Spleen (tissue), 7 donors: ENCODE data around the gene ANKRD35.

ENCODE experiments used
- CTCF ChIP-seq, 11 experiments: fragments of 200-600 bp in 7 of 11; fragments of 450-650 bp in 4 of 11; sonication (generic) in 4 of 11; IDR thresholded peaks in 8 of 11; conservative IDR thresholded peaks in 3 of 11; 1 replicate in 7 of 11; 2 replicates in 4 of 11; pipeline versions ENCODE4 v1.4.0 to v1.8.0; 2016 to 2021; ENCODE audit warnings: antibody characterized with exemption in 11 of 11, inconsistent platforms in 4 of 11, mild to moderate bottlenecking in 1 of 11
- POLR2A ChIP-seq, 3 donors: fragments of 450-650 bp; IDR thresholded peaks; one replicate each; pipeline ENCODE4 v1.5.1; 2017; ENCODE audit warnings: antibody characterized with exemption in 3 of 3, mild to moderate bottlenecking in 1 of 3
- POLR2AphosphoS5 ChIP-seq, 3 donors: sonication (generic); formaldehyde crosslinking; IDR thresholded peaks; one replicate each; pipeline ENCODE4 v1.5.1; 2017; ENCODE audit warnings: antibody characterized with exemption in 3 of 3
- donor health status: DM: no; HTN: no; CAD: no; lungs with moderate emphysema.
- donor health status: DM: no; HTN: no; CAD: no.
- donor health status: DM: no; HTN: no; CAD: no.

- no peak for TF ChIP-seq CTCF (IDR thresholded peaks at IDR 0.05 in 8 of 11, conservative IDR thresholded peaks at IDR 0.05 in 3 of 11)
- TF ChIP-seq POLR2A (IDR thresholded peaks at IDR 0.05): no peak
- TF ChIP-seq POLR2AphosphoS5 (IDR thresholded peaks at IDR 0.05): no peak
Measured at GRCh38 chr1:145827966-145828365, 57.7 kb downstream of the ANKRD35 start.
